GM23338 (cell line): ENCODE data around the gene RASA3. TPM values are rescaled to one million over a fixed set of nuclear protein-coding genes. Genes with fewer than 3 reads are reported as not detected.

Experiments
- ATAC-seq: fragments of 200-7000 bp; cut with Tn5 transposase; 3 replicates; pipeline ENCODE4 v1.9.1; 2020
- DNase-seq: peaks from one replicate; pipeline ENCODE4 v3.0.0-alpha.2; 2015; ENCODE audit warnings: low spot score
- H2AFZ ChIP-seq: fragments of 200-600 bp; sonication (generic); 2 replicates; pipeline ENCODE4 v1.8.0; 2016; ENCODE audit warnings: antibody characterized with exemption, mild to moderate bottlenecking, moderate library complexity
- H3F3A ChIP-seq: fragments of 200-600 bp; sonication (generic); replicated peaks from 2 replicates; pipeline ENCODE4 v1.8.0; 2017; ENCODE audit warnings: antibody characterized with exemption, mixed run types, low read depth
- H3K27ac ChIP-seq: fragments of 200-600 bp; sonication (generic); 2 replicates; pipeline ENCODE4 v1.6.1; 2016; ENCODE audit warnings: low read depth
- H3K27me3 ChIP-seq: fragments of 200-600 bp; sonication (generic); 2 replicates; pipeline ENCODE4 v1.8.0; 2016; ENCODE audit warnings: mild to moderate bottlenecking, mixed run types, moderate library complexity; ENCODE audit not compliant: insufficient read depth
- H3K36me3 ChIP-seq: fragments of 200-600 bp; sonication (generic); 2 replicates; pipeline ENCODE4 v1.8.0; 2016; ENCODE audit warnings: mild to moderate bottlenecking; ENCODE audit not compliant: insufficient read depth
- H3K4me1 ChIP-seq: fragments of 200-600 bp; sonication (generic); 2 replicates; pipeline ENCODE4 v1.8.0; 2016; ENCODE audit warnings: mild to moderate bottlenecking, moderate library complexity; ENCODE audit not compliant: insufficient read depth
- H3K4me2 ChIP-seq: fragments of 200-600 bp; sonication (generic); 2 replicates; pipeline ENCODE4 v1.7.1; 2017; ENCODE audit warnings: mixed run types
- H3K4me3 ChIP-seq: fragments of 200-600 bp; sonication (generic); 2 replicates; pipeline ENCODE4 v1.6.1; 2016; ENCODE audit warnings: mixed run types
- H3K79me2 ChIP-seq: fragments of 200-600 bp; sonication (generic); replicated peaks from 2 replicates; pipeline ENCODE4 v1.8.0; 2017; ENCODE audit warnings: mild to moderate bottlenecking; ENCODE audit not compliant: insufficient read depth
- H3K9me2 ChIP-seq: fragments of 200-600 bp; sonication (generic); 2 replicates; pipeline ENCODE4 v1.8.0; 2017; ENCODE audit not compliant: insufficient read depth
- H4K20me1 ChIP-seq: fragments of 200-600 bp; sonication (generic); replicated peaks from 2 replicates; pipeline ENCODE4 v1.8.0; 2017; ENCODE audit warnings: mild to moderate bottlenecking; ENCODE audit not compliant: insufficient read depth
- H3K27ac Mint-ChIP-seq: 2 replicates; pipeline ENCODE4 v1.8.0; 2020; ENCODE audit warnings: inconsistent platforms, mild to moderate bottlenecking, moderate library complexity, mixed read lengths
- H3K27me3 Mint-ChIP-seq: 3 replicates; pipeline ENCODE4 v1.8.0; 2022; ENCODE audit warnings: low read depth, mild to moderate bottlenecking, moderate library complexity, mixed read lengths, inconsistent platforms; ENCODE audit not compliant: insufficient read depth, poor library complexity
- H3K36me3 Mint-ChIP-seq: 3 replicates; pipeline ENCODE4 v1.8.0; 2021; ENCODE audit warnings: low read depth, mild to moderate bottlenecking, inconsistent platforms, moderate library complexity, mixed read lengths
- H3K4me1 Mint-ChIP-seq: 3 replicates; pipeline ENCODE4 v1.8.0; 2020; ENCODE audit warnings: mild to moderate bottlenecking, inconsistent platforms, mixed read lengths
- H3K4me3 Mint-ChIP-seq: 3 replicates; pipeline ENCODE4 v1.8.0; 2021; ENCODE audit warnings: moderate library complexity, mild to moderate bottlenecking, inconsistent platforms, mixed read lengths
- H3K9me3 Mint-ChIP-seq: 3 replicates; pipeline ENCODE4 v1.8.0; 2020; ENCODE audit warnings: moderate library complexity, mild to moderate bottlenecking, inconsistent platforms, mixed read lengths
- CREB1 ChIP-seq: fragments of 250-450 bp; sonication (Bioruptor Pico); IDR thresholded peaks from 2 replicates; pipeline ENCODE4 v1.5.0; 2020; ENCODE audit warnings: low read depth, mild to moderate bottlenecking, moderate library complexity
- CTCF ChIP-seq, 2 experiments: fragments of 200-600 bp in 1 of 2; sonication (generic) in 1 of 2; conservative IDR thresholded peaks; 2 replicates each; pipeline versions ENCODE4 v1.5.1 to v1.6.1; 2016 to 2017; ENCODE audit warnings: antibody characterized with exemption in 2 of 2, low read depth in 2 of 2, mild to moderate bottlenecking in 2 of 2, moderate library complexity in 1 of 2
- EZH2 ChIP-seq: fragments of 200-600 bp; sonication (generic); IDR thresholded peaks from one replicate; pipeline ENCODE4 v1.8.0; 2017; ENCODE audit warnings: antibody characterized with exemption, mild to moderate bottlenecking, low read depth; ENCODE audit not compliant: unreplicated experiment
- EZH2phosphoT487 ChIP-seq: fragments of 200-600 bp; sonication (generic); IDR thresholded peaks from one replicate; pipeline ENCODE4 v1.8.1; 2018; ENCODE audit warnings: antibody characterized with exemption; ENCODE audit not compliant: unreplicated experiment
- JUNB ChIP-seq: IDR thresholded peaks from one replicate; pipeline ENCODE4 v1.6.1; 2016; ENCODE audit warnings: antibody characterized with exemption; ENCODE audit not compliant: unreplicated experiment
- NANOG ChIP-seq: IDR thresholded peaks from 2 replicates; pipeline ENCODE4 v1.6.1; 2016; ENCODE audit warnings: antibody characterized with exemption, borderline replicate concordance
- POLR2AphosphoS5 ChIP-seq: IDR thresholded peaks from 2 replicates; pipeline ENCODE4 v1.6.1; 2016; ENCODE audit warnings: antibody characterized with exemption, low read depth
- STAT1 ChIP-seq: IDR thresholded peaks from one replicate; pipeline ENCODE4 v1.6.1; 2016; ENCODE audit warnings: antibody characterized with exemption; ENCODE audit not compliant: unreplicated experiment
- ZNF114 ChIP-seq: fragments of 250-450 bp; sonication (Bioruptor Pico); IDR thresholded peaks from 2 replicates; pipeline ENCODE4 v1.5.0; 2020; ENCODE audit warnings: mild to moderate bottlenecking, moderate library complexity
- ZNF331 ChIP-seq: fragments of 250-450 bp; sonication (Bioruptor Pico); IDR thresholded peaks from 2 replicates; pipeline ENCODE4 v1.5.0; 2020; ENCODE audit warnings: low read depth, mild to moderate bottlenecking, moderate library complexity
- polyA plus RNA-seq: library from polyadenylated mRNA; unstranded; fragments of >200 nt; fragmentation: Nextera tagmentation; extraction: Ambion mirVana; gene quantifications from 2 replicates; pipeline ENCODE4 v1.2.1, GENCODE V29; 2016
- total RNA-seq: library from RNA; depleted of rRNA; stranded (reverse); fragments of >200 nt; shearing (Covaris generic); gene quantifications from 2 replicates; pipeline ENCODE4 v1.2.3, GENCODE V29; 2014
- TF ChIP-seq, protein P1 (sequence below): IDR thresholded peaks from 2 replicates; pipeline ENCODE4 v1.6.1; 2016; ENCODE audit warnings: antibody characterized with exemption
- TF ChIP-seq, protein P2 (sequence below): IDR thresholded peaks from one replicate; pipeline ENCODE4 v1.6.1; 2018; ENCODE audit warnings: antibody characterized with exemption; ENCODE audit not compliant: unreplicated experiment
- TF ChIP-seq, protein P3 (sequence below): fragments of 250-450 bp; sonication (Bioruptor Pico); IDR thresholded peaks from 2 replicates; pipeline ENCODE4 v1.5.0; 2020; ENCODE audit warnings: mild to moderate bottlenecking, moderate library complexity

RASA3 gene
- total and polyA plus RNA-seq, 2 experiments from 2014 or later, result 11.2 to 20.7 TPM

DNA sequence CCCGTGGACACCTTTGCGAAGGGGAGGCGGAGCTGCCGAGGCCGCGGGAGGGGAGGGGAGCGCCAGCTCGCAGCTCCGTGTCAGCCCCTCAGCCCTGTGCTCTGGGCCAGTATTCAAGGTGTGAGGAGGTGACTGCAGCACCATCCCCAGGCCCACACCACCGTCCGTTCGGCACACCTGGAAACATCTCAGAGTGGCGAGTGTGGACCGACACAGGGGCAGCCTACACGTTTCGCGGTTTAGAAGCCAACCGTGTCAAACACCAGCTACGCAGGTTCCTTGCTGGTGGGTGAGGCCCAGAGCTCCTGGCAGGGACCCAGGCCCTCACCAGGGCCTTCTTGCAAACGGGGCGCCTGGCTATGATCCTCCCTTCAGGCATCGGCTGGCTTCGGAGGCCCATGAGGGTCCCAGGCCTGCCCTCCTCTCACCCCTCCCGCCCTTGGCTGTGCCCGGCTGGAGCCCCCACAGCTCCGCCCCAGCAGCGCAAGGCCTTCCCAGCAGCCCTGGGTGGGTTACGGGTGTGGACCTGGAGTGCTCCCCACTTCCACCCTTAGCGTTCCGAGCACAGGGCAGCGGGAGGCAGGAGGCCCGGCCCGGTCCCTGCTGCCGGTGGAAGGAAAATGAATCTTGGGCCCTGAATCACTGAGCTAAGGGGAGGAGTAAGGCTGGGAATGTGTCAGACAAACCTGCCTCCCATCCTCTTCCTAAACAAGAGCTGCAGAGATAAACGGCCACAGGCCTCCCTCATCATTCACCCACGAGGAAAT, 159.8 kb downstream of the RASA3 start:
- no peak overlapping the region for H3K4me2 ChIP-seq
- Mint-ChIP-seq H3K4me3 (no peak overlapping the region), H3K36me3 (peaks cover 8% of the 10 kb centered on the region; the same call in 2 of the 3 replicates), H3K27me3 (peaks cover 10% of the 10 kb centered on the region), H3K27ac (no peak overlapping the region), H3K9me3 (peaks cover 4% of the 10 kb centered on the region; the same call in 1 of the 3 replicates), H3K4me1 (no peaks in the 10 kb centered on the region)
- no peak for ATAC-seq
- H3K9me2 ChIP-seq, result no peaks in the 10 kb centered on the region
- H2AFZ ChIP-seq, result no peak overlapping the region
- no peaks in the 10 kb centered on the region for H3K79me2 ChIP-seq
- no peak for TF ChIP-seq CREB1 (CRISPR knock-in tag)
- no peak for TF ChIP-seq POLR2AphosphoS5
- TF ChIP-seq EZH2, result no peak
- TF ChIP-seq, protein P1, sequence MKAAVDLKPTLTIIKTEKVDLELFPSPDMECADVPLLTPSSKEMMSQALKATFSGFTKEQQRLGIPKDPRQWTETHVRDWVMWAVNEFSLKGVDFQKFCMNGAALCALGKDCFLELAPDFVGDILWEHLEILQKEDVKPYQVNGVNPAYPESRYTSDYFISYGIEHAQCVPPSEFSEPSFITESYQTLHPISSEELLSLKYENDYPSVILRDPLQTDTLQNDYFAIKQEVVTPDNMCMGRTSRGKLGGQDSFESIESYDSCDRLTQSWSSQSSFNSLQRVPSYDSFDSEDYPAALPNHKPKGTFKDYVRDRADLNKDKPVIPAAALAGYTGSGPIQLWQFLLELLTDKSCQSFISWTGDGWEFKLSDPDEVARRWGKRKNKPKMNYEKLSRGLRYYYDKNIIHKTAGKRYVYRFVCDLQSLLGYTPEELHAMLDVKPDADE, result no peak
- TF ChIP-seq ZNF114, result no peak
- TF ChIP-seq, protein P2, sequence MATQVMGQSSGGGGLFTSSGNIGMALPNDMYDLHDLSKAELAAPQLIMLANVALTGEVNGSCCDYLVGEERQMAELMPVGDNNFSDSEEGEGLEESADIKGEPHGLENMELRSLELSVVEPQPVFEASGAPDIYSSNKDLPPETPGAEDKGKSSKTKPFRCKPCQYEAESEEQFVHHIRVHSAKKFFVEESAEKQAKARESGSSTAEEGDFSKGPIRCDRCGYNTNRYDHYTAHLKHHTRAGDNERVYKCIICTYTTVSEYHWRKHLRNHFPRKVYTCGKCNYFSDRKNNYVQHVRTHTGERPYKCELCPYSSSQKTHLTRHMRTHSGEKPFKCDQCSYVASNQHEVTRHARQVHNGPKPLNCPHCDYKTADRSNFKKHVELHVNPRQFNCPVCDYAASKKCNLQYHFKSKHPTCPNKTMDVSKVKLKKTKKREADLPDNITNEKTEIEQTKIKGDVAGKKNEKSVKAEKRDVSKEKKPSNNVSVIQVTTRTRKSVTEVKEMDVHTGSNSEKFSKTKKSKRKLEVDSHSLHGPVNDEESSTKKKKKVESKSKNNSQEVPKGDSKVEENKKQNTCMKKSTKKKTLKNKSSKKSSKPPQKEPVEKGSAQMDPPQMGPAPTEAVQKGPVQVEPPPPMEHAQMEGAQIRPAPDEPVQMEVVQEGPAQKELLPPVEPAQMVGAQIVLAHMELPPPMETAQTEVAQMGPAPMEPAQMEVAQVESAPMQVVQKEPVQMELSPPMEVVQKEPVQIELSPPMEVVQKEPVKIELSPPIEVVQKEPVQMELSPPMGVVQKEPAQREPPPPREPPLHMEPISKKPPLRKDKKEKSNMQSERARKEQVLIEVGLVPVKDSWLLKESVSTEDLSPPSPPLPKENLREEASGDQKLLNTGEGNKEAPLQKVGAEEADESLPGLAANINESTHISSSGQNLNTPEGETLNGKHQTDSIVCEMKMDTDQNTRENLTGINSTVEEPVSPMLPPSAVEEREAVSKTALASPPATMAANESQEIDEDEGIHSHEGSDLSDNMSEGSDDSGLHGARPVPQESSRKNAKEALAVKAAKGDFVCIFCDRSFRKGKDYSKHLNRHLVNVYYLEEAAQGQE, result no peak
- no peak for TF ChIP-seq NANOG
- no peak for TF ChIP-seq JUNB
- TF ChIP-seq ZNF331 (CRISPR knock-in tag), result no peak
- TF ChIP-seq, protein P3, sequence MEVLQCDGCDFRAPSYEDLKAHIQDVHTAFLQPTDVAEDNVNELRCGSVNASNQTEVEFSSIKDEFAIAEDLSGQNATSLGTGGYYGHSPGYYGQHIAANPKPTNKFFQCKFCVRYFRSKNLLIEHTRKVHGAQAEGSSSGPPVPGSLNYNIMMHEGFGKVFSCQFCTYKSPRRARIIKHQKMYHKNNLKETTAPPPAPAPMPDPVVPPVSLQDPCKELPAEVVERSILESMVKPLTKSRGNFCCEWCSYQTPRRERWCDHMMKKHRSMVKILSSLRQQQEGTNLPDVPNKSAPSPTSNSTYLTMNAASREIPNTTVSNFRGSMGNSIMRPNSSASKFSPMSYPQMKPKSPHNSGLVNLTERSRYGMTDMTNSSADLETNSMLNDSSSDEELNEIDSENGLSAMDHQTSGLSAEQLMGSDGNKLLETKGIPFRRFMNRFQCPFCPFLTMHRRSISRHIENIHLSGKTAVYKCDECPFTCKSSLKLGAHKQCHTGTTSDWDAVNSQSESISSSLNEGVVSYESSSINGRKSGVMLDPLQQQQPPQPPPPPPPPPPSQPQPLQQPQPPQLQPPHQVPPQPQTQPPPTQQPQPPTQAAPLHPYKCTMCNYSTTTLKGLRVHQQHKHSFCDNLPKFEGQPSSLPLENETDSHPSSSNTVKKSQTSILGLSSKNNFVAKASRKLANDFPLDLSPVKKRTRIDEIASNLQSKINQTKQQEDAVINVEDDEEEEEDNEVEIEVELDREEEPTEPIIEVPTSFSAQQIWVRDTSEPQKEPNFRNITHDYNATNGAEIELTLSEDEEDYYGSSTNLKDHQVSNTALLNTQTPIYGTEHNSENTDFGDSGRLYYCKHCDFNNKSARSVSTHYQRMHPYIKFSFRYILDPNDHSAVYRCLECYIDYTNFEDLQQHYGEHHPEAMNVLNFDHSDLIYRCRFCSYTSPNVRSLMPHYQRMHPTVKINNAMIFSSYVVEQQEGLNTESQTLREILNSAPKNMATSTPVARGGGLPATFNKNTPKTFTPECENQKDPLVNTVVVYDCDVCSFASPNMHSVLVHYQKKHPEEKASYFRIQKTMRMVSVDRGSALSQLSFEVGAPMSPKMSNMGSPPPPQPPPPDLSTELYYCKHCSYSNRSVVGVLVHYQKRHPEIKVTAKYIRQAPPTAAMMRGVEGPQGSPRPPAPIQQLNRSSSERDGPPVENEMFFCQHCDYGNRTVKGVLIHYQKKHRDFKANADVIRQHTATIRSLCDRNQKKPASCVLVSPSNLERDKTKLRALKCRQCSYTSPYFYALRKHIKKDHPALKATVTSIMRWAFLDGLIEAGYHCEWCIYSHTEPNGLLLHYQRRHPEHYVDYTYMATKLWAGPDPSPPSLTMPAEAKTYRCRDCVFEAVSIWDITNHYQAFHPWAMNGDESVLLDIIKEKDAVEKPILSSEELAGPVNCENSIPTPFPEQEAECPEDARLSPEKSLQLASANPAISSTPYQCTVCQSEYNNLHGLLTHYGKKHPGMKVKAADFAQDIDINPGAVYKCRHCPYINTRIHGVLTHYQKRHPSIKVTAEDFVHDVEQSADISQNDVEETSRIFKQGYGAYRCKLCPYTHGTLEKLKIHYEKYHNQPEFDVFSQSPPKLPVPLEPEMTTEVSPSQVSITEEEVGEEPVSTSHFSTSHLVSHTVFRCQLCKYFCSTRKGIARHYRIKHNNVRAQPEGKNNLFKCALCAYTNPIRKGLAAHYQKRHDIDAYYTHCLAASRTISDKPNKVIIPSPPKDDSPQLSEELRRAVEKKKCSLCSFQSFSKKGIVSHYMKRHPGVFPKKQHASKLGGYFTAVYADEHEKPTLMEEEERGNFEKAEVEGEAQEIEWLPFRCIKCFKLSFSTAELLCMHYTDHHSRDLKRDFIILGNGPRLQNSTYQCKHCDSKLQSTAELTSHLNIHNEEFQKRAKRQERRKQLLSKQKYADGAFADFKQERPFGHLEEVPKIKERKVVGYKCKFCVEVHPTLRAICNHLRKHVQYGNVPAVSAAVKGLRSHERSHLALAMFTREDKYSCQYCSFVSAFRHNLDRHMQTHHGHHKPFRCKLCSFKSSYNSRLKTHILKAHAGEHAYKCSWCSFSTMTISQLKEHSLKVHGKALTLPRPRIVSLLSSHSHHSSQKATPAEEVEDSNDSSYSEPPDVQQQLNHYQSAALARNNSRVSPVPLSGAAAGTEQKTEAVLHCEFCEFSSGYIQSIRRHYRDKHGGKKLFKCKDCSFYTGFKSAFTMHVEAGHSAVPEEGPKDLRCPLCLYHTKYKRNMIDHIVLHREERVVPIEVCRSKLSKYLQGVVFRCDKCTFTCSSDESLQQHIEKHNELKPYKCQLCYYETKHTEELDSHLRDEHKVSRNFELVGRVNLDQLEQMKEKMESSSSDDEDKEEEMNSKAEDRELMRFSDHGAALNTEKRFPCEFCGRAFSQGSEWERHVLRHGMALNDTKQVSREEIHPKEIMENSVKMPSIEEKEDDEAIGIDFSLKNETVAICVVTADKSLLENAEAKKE (CRISPR knock-in tag), result no peak
- no peak for TF ChIP-seq STAT1
- no peak for TF ChIP-seq CTCF (conservative IDR thresholded peaks at IDR 0.05; ENCODE audit: low read depth in 2 of 2)
- no peak for TF ChIP-seq EZH2phosphoT487
- no peak overlapping the region for H3K4me3 ChIP-seq
- H3K36me3 ChIP-seq, result no peaks in the 10 kb centered on the region
- no peaks in the 10 kb centered on the region for H3K27me3 ChIP-seq
- no peaks in the 10 kb centered on the region for H4K20me1 ChIP-seq
- H3K4me1 ChIP-seq, result no peaks in the 10 kb centered on the region
- H3F3A ChIP-seq, result no peaks in the 10 kb centered on the region
- no peak overlapping the region for H3K27ac ChIP-seq
- DNase-seq, result no peak
